ENCODE data around the gene MED16.
"Not testable (repeated sequence)": the region's sequence is repeated elsewhere in the genome, so short reads cannot be mapped to it uniquely, and the experiment has no call there.

The MED16 gene

DNA sequence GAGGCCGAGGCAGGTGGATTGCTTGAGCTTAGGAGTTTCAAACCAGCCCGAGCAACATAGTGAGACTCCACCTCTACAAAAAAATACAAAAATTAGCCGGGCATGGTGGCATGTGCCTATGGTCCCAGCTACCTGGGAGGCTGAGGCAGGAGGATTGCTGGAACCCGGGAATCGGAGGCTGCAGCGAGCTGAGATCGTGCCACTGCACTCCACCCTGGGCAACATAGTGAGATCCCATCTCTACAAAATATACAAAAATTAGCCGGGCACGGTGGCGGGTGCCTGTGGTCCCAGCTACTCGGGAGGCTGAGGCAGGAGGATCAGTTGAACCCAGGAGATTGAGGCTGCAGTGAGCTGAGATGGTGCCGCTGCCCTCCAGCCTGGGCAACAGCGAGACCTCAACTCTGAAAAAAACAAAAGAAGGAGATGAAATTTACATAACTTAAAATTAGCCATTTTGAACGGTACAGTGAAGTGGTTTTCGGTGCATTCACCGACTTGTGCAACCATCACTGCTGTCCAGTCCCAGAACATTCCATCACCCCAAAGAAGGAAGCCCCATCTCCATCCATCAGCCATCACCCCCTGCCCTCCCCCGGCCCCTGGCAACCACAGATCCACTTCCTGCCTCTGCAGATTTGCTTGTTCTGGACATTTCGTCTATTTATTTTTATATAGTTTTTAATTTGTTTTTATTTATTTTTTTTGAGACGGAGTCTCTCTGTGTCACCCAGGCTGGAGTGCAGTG, 66.9 kb downstream of the MED16 start:
- no peak for DNase-seq

GRCh38 chr19:824885-825284, 68.1 kb downstream of the MED16 start:
- no peak for DNase-seq

GRCh38 chr19:823565-824121, 69.3 kb downstream of the MED16 start:
- DNase-seq: peak; percentile 81

GRCh38 chr19:821825-822503, 71.0 kb downstream of the MED16 start, which contains the start of gene PLPPR3:
TSS of gene PLPPR3 (minus strand) at chr19:821955. CDS start at chr19:821559, 396 bp downstream.
- no peak for DNase-seq

DNA sequence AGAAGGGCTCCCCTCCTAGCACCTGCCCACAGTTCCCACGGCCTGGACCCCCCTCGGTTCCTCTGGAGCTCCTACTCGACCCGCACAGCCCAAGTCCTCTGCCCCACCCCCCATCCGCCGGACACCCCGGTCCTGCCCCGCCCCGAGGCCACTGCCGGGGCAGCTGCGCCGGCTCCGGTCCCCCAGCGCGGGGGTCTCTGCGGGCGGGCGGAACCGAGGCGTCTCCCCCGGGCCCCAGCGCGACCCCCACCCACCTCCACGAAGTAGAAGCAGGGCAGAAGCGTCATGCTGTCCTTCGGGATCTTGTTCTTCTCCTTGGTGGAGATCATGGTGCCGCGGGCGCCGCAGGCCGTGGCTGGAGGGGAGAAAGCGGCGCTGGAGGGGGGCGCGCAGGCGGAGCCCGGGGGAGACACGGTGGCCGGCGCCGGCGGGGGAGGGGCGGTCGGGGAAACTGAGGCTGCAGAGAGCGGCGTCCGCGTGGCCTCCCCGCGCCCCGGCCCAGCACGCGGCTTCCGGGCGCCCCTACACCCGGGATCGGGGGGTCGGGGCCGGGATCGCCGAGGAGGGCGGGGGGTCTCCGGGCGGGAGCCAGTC, 71.7 kb downstream of the MED16 start:
- DNase-seq: peak; percentile 24

DNA sequence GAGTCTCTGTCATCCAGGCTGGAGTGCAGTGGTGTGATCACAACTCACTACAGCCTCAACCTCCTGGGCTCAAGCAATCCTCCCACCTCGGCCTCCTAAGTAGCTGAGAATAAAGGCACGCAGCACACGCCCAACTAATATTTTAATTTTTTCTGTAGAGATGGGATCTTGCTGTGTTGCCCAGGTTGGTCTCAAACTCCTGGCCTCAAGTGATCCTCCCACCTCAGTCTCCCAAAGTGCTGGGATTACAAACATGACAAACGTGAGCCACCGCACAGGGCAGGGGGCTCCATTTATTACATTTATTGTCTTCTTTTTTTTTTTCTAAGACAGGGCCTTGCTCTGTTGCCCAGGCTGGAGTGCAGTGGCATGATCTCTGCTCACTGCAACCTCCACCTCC, 72.8 kb downstream of the MED16 start:
- not testable (repeated sequence) for DNase-seq

Data from OCI-M1 (cell line).